ENCODE measurements around the gene SNUPN. TPM values are rescaled to one million over a fixed set of nuclear protein-coding genes. Genes with fewer than 3 reads are reported as not detected.

Gene SNUPN
- polyA plus RNA-seq, 1 of the 3 experiments (the other 2 are of a cell fraction) = 31.7 TPM

GRCh38 chr15:75598361-75598760, 27.2 kb downstream of the SNUPN start:
- no peaks in the 10 kb centered on the region for H3K9me2 ChIP-seq
- WGBS (ENCODE audit: low lambda C conversion rate) = 95% methylated on average over 4 of the region's 4 CpGs
- H2AFZ ChIP-seq (ENCODE audit: low read depth) = no peak overlapping the region
- H3K4me2 ChIP-seq = no peak overlapping the region
- H3K36me3 ChIP-seq (replicated peaks in 1 of 2; ENCODE audit: control insufficient read depth in 1 of 2, insufficient read depth in 2 of 2, low read length in 1 of 2) = peaks cover 37% of the 10 kb centered on the region in 2 experiments
- H3K4me3 ChIP-seq (ENCODE audit: low read depth in 2 of 2, low read length in 1 of 2) = no peak overlapping the region
- ChIA-PET CTCF (interaction anchor here (1.1 to 3.2 kb wide), 4 partner anchors 10 to 42 kb away, joined by 4 to 11 read pairs (median 6); partner anchors contain the start of genes IMP3 and PTPN9), POLR2A (no interaction called here)
- H3K9ac ChIP-seq = no peak overlapping the region
- H3K79me2 ChIP-seq (ENCODE audit: insufficient read depth) = 0 out of 2 replicates have a peak, but pooled peaks cover 3% of the 10 kb centered on the region
- no peak overlapping the region for H3K27ac ChIP-seq (ENCODE audit: low read depth in 2 of 2, low read length in 1 of 2)
- no peaks in the 10 kb centered on the region for H3K9me3 ChIP-seq
- TF ChIP-seq RFX5 (IDR thresholded peaks at IDR 0.05; ENCODE audit: low read length) (no peak), CTCF (IDR thresholded peaks at IDR 0.05) (no peak), EP300 (IDR thresholded peaks at IDR 0.05; ENCODE audit: borderline replicate concordance in 1 of 2, low read depth in 1 of 2, low read length in 1 of 2) (no peak), NFIC (IDR thresholded peaks at IDR 0.05; ENCODE audit: borderline replicate concordance) (no peak), PBX3 (IDR thresholded peaks at IDR 0.05) (no peak), RAD21 (IDR thresholded peaks at IDR 0.05; ENCODE audit: low read length) (no peak), MXI1 (IDR thresholded peaks at IDR 0.05; ENCODE audit: low read depth, low read length) (no peak)
- no peak for DNase-seq
- no peaks in the 10 kb centered on the region for H4K20me1 ChIP-seq (ENCODE audit: insufficient read depth)
- no peaks in the 10 kb centered on the region for H3K27me3 ChIP-seq (ENCODE audit: insufficient read depth)
- H3F3A ChIP-seq (replicated peaks; ENCODE audit: insufficient read depth) = no peaks in the 10 kb centered on the region
- H3K4me1 ChIP-seq (ENCODE audit: control insufficient read depth in 1 of 2, insufficient read depth in 2 of 2, low read depth in 1 of 2, low read length in 1 of 2) = no peaks in the 10 kb centered on the region

GRCh38 chr15:75597667-75598341, 27.7 kb downstream of the SNUPN start:
- Histone ChIP-seq H3K4me2 (no peak overlapping the region), H3K27me3 (ENCODE audit: insufficient read depth) (no peaks in the 10 kb centered on the region), H3K36me3 (replicated peaks in 1 of 2; ENCODE audit: control insufficient read depth in 1 of 2, insufficient read depth in 2 of 2, low read length in 1 of 2) (peaks cover 37% of the 10 kb centered on the region in 2 experiments), H2AFZ (ENCODE audit: low read depth) (no peak overlapping the region), H3K4me1 (ENCODE audit: control insufficient read depth in 1 of 2, insufficient read depth in 2 of 2, low read depth in 1 of 2, low read length in 1 of 2) (no peaks in the 10 kb centered on the region), H3K79me2 (ENCODE audit: insufficient read depth) (0 out of 2 replicates have a peak, but pooled peaks cover 3% of the 10 kb centered on the region), H3K9ac (no peak overlapping the region), H4K20me1 (ENCODE audit: insufficient read depth) (no peaks in the 10 kb centered on the region), H3K4me3 (ENCODE audit: low read depth in 2 of 2, low read length in 1 of 2) (no peak overlapping the region), H3K9me2 (no peaks in the 10 kb centered on the region), H3F3A (replicated peaks; ENCODE audit: insufficient read depth) (no peaks in the 10 kb centered on the region), H3K9me3 (no peaks in the 10 kb centered on the region), H3K27ac (ENCODE audit: low read depth in 2 of 2, low read length in 1 of 2) (no peak overlapping the region)
- no peak for TF ChIP-seq FOXM1 (IDR thresholded peaks at IDR 0.05; ENCODE audit: low read depth)
- TF ChIP-seq RAD21 (IDR thresholded peaks at IDR 0.05; ENCODE audit: low read length) = 0 out of 2 replicates have a peak, but pooled peaks have one; percentile 26
- TF ChIP-seq CTCF (IDR thresholded peaks at IDR 0.05) = peak; percentile 50
- WGBS (ENCODE audit: low lambda C conversion rate) = 90% methylated on average over 3 of the region's 3 CpGs
- no peak for DNase-seq
- CTCF ChIA-PET = interaction anchor here (0.6 to 3.2 kb wide), 9 partner anchors 10 to 529 kb away, joined by 3 to 11 read pairs (median 4); partner anchors contain the start of genes IMP3, PTPN9 and SNX33
- POLR2A ChIA-PET = no interaction called here

Measured in SK-N-SH (cell line).